Mesendoderm (in vitro differentiated cells): ENCODE results near the gene ZNF750.
A peak's percentile ranks its signal among the peaks of the same experiment; 100 is the strongest.

Experiments used
- DNase-seq: peaks from one replicate; pipeline ENCODE4 v3.0.0; 2013
- H2AK5ac ChIP-seq: 2 replicates; pipeline ENCODE4 v1.6.1; 2013; ENCODE audit warnings: low read length, inconsistent platforms
- H2BK120ac ChIP-seq: 2 replicates; pipeline ENCODE4 v1.6.1; 2013; ENCODE audit warnings: low read depth, mild to moderate bottlenecking, low read length, moderate library complexity, mixed read lengths
- H2BK15ac ChIP-seq: replicated peaks from 2 replicates; pipeline ENCODE4 v1.6.1; 2013; ENCODE audit warnings: low read depth, mild to moderate bottlenecking, moderate library complexity
- H2BK5ac ChIP-seq: 2 replicates; pipeline ENCODE4 v1.6.1; 2013; ENCODE audit warnings: low read length, inconsistent platforms
- H3K18ac ChIP-seq: 2 replicates; pipeline ENCODE4 v1.6.1; 2013; ENCODE audit warnings: mild to moderate bottlenecking, low read length, mixed read lengths
- H3K23ac ChIP-seq: one replicate; pipeline ENCODE4 v1.6.1; 2013; ENCODE audit warnings: low read length
- H3K27ac ChIP-seq: 2 replicates; pipeline ENCODE4 v1.5.1; 2013; ENCODE audit warnings: low read depth, mild to moderate bottlenecking, inconsistent platforms, low read length, moderate library complexity
- H3K27me3 ChIP-seq: 2 replicates; pipeline ENCODE4 v1.6.1; 2013; ENCODE audit warnings: low read length, control low read depth, mild to moderate bottlenecking, inconsistent platforms; ENCODE audit not compliant: insufficient read depth, poor library complexity
- H3K36me3 ChIP-seq: 2 replicates; pipeline ENCODE4 v1.6.1; 2013; ENCODE audit warnings: low read length, inconsistent platforms; ENCODE audit not compliant: control insufficient read depth, insufficient read depth
- H3K4ac ChIP-seq: one replicate; pipeline ENCODE4 v1.6.1; 2013; ENCODE audit warnings: low read depth, mild to moderate bottlenecking, low read length, moderate library complexity
- H3K4me1 ChIP-seq: 2 replicates; pipeline ENCODE4 v1.6.1; 2013; ENCODE audit warnings: low read depth, low read length, inconsistent platforms; ENCODE audit not compliant: control insufficient read depth
- H3K4me2 ChIP-seq: 2 replicates; pipeline ENCODE4 v1.6.1; 2013; ENCODE audit warnings: low read length
- H3K4me3 ChIP-seq: 2 replicates; pipeline ENCODE4 v1.5.1; 2013; ENCODE audit warnings: mild to moderate bottlenecking, low read length
- H3K56ac ChIP-seq: one replicate; pipeline ENCODE4 v1.6.1; 2013; ENCODE audit warnings: low read length
- H3K79me1 ChIP-seq: 2 replicates; pipeline ENCODE4 v1.6.1; 2013; ENCODE audit warnings: low read length, inconsistent platforms
- H3K79me2 ChIP-seq: 2 replicates; pipeline ENCODE4 v1.6.1; 2013; ENCODE audit warnings: mild to moderate bottlenecking, low read length; ENCODE audit not compliant: control insufficient read depth, insufficient read depth
- H3K9ac ChIP-seq: 2 replicates; pipeline ENCODE4 v1.6.1; 2013; ENCODE audit warnings: low read length, inconsistent platforms
- H4K5ac ChIP-seq: one replicate; pipeline ENCODE4 v1.6.1; 2013; ENCODE audit warnings: low read length
- H4K8ac ChIP-seq: one replicate; pipeline ENCODE4 v1.6.1; 2013; ENCODE audit warnings: low read depth, mild to moderate bottlenecking, control low read depth, low read length, moderate library complexity
- WGBS: extraction: QIAGEN DNeasy Blood & Tissue Kit; methylation state at CpG from one replicate; pipeline ENCODE4 v1.1.7; 2013; ENCODE audit warnings: low lambda C conversion rate, missing lambda C conversion rate; ENCODE audit not compliant: insufficient coverage; ENCODE audit errors: extremely low coverage; 5-methylcytosine and 5-hydroxymethylcytosine counted together

The ZNF750 gene

DNA sequence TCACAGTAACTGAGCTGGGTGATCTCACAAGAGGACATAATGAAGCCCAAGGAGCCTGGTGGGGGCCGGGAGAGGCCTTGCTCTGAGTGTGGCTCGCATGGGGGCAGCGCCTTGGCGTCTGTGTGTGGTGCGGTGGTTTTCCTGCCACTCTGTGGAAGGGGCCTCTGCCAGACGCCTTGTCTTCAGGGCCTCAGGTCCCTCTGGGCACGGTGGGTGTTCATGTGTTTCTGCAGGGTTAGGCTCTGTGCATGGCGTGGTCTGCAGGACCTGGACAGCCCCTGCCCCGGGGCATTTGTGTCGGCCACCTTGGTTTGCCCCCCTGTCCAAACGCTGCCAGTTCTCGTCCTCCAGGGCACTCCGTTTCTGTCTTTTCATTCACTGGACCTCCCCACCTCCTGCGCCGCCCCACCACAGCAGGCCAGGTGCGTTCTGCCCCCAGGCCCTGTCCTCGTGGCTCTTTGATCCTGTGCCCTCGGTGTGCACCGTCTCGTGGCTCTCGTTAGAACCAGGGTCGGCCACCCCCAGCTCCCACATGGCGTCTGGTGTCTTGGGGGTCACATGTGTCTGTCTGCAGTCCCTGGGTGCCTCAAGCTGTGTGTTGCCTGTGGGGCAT lies 43.7 kb upstream of the ZNF750 start:
- Histone ChIP-seq H3K27me3 (no peaks in the 10 kb centered on the region), H3K4ac (no peak overlapping the region), H3K23ac (no peak overlapping the region), H3K18ac (no peak overlapping the region), H3K79me2 (peaks cover 6% of the 10 kb centered on the region), H3K36me3 (no peaks in the 10 kb centered on the region), H3K27ac (no peak overlapping the region), H3K9ac (no peak overlapping the region), H3K4me3 (no peak overlapping the region), H2BK15ac (no peak overlapping the region), H2AK5ac (no peak overlapping the region), H2BK120ac (no peak overlapping the region), H3K56ac (no peak overlapping the region), H4K5ac (no peak overlapping the region), H3K4me2 (no peak overlapping the region), H3K79me1 (peaks cover 24% of the 10 kb centered on the region), H2BK5ac (no peak overlapping the region), H4K8ac (no peak overlapping the region), H3K4me1 (no peaks in the 10 kb centered on the region)
- no peak for DNase-seq
- no CpG with 5 or more reads among the region's 23 CpGs for WGBS

- Histone ChIP-seq H3K27ac (no peak overlapping the region), H3K4ac (no peak overlapping the region), H2BK120ac (no peak overlapping the region), H2BK15ac (no peak overlapping the region), H3K9ac (no peak overlapping the region), H3K4me1 (no peaks in the 10 kb centered on the region), H3K79me2 (peaks cover 6% of the 10 kb centered on the region), H3K27me3 (no peaks in the 10 kb centered on the region), H3K36me3 (no peaks in the 10 kb centered on the region), H3K56ac (no peak overlapping the region), H3K18ac (no peak overlapping the region), H2AK5ac (no peak overlapping the region), H3K79me1 (peaks cover 24% of the 10 kb centered on the region), H3K23ac (no peak overlapping the region), H2BK5ac (no peak overlapping the region), H3K4me2 (no peak overlapping the region), H4K5ac (no peak overlapping the region), H4K8ac (no peak overlapping the region), H3K4me3 (no peak overlapping the region)
- no peak for DNase-seq
- WGBS, result no CpG with 5 or more reads among the region's 39 CpGs
Observed at GRCh38 chr17:82882715-82883418, 43.0 kb upstream of the ZNF750 start.

GRCh38 chr17:82881900-82882714 lies 42.3 kb upstream of the ZNF750 start:
- DNase-seq, result no peak

GRCh38 chr17:82881324-82881823 lies 41.6 kb upstream of the ZNF750 start:
- Histone ChIP-seq H3K36me3 (no peaks in the 10 kb centered on the region), H4K5ac (no peak overlapping the region), H4K8ac (no peak overlapping the region), H3K79me2 (peaks cover 6% of the 10 kb centered on the region), H3K23ac (no peak overlapping the region), H2BK5ac (no peak overlapping the region), H2BK15ac (no peak overlapping the region), H3K27ac (no peak overlapping the region), H3K4me1 (no peaks in the 10 kb centered on the region), H3K9ac (no peak overlapping the region), H3K27me3 (no peaks in the 10 kb centered on the region), H3K79me1 (peaks cover 17% of the 10 kb centered on the region), H3K56ac (peak overlapping the region; percentile 30), H3K18ac (no peak overlapping the region), H3K4me3 (no peak overlapping the region), H3K4ac (no peak overlapping the region), H2AK5ac (no peak overlapping the region), H2BK120ac (no peak overlapping the region), H3K4me2 (no peak overlapping the region)
- WGBS, result no CpG with 5 or more reads among the region's 21 CpGs
- DNase-seq, result no peak

More at GRCh38 chr17:82881900-82882714, 42.3 kb upstream of the ZNF750 start:
- no peak overlapping the region for H2BK120ac ChIP-seq
- H3K27ac ChIP-seq, result no peak overlapping the region
- H2AK5ac ChIP-seq, result no peak overlapping the region
- no peak overlapping the region for H3K9ac ChIP-seq
- H3K56ac ChIP-seq, result no peak overlapping the region
- H3K4me3 ChIP-seq, result no peak overlapping the region
- H4K5ac ChIP-seq, result no peak overlapping the region
- peaks cover 6% of the 10 kb centered on the region for H3K79me2 ChIP-seq
- no peak overlapping the region for H2BK15ac ChIP-seq
- H3K36me3 ChIP-seq, result no peaks in the 10 kb centered on the region
- peaks cover 18% of the 10 kb centered on the region for H3K79me1 ChIP-seq
- no peak overlapping the region for H4K8ac ChIP-seq
- H3K4me2 ChIP-seq, result no peak overlapping the region
- H3K18ac ChIP-seq, result no peak overlapping the region
- no peaks in the 10 kb centered on the region for H3K4me1 ChIP-seq
- H3K27me3 ChIP-seq, result no peaks in the 10 kb centered on the region
- WGBS, result no CpG with 5 or more reads among the region's 17 CpGs
- H2BK5ac ChIP-seq, result no peak overlapping the region
- no peak overlapping the region for H3K4ac ChIP-seq
- peak overlapping the region; percentile 80 for H3K23ac ChIP-seq

GRCh38 chr17:82880620-82881323 lies 41.0 kb upstream of the ZNF750 start:
- WGBS, result no CpG with 5 or more reads among the region's 25 CpGs

More at GRCh38 chr17:82880620-82881323, 41.0 kb upstream of the ZNF750 start:
- H3K36me3 ChIP-seq, result no peaks in the 10 kb centered on the region
- no peak overlapping the region for H3K4ac ChIP-seq
- H3K4me2 ChIP-seq, result no peak overlapping the region
- no peak overlapping the region for H3K9ac ChIP-seq
- H3K27ac ChIP-seq, result no peak overlapping the region
- H3K79me2 ChIP-seq, result peaks cover 6% of the 10 kb centered on the region
- no peak overlapping the region for H2AK5ac ChIP-seq
- H3K27me3 ChIP-seq, result no peaks in the 10 kb centered on the region
- no peak overlapping the region for H4K8ac ChIP-seq
- H2BK120ac ChIP-seq, result no peak overlapping the region
- H3K18ac ChIP-seq, result no peak overlapping the region
- H2BK5ac ChIP-seq, result no peak overlapping the region
- no peak for DNase-seq
- no peak overlapping the region for H3K23ac ChIP-seq
- no peaks in the 10 kb centered on the region for H3K4me1 ChIP-seq
- H4K5ac ChIP-seq, result no peak overlapping the region
- H3K4me3 ChIP-seq, result no peak overlapping the region
- H2BK15ac ChIP-seq, result no peak overlapping the region
- peak overlapping the region; percentile 27 for H3K56ac ChIP-seq
- H3K79me1 ChIP-seq, result peaks cover 17% of the 10 kb centered on the region
